HCT116 (cell line): ENCODE results near the gene TNS3. TPM values are rescaled to one million over a fixed set of nuclear protein-coding genes. Genes with fewer than 3 reads are reported as not detected.

Source experiments
- ATAC-seq: fragments of 200-7000 bp; cut with Tn5 transposase; 2 replicates; pipeline ENCODE4 v1.9.1; 2020; ENCODE audit warnings: mild to moderate bottlenecking, moderate library complexity
- BruUV-seq: library from RNA; stranded (reverse); fragments of 400-500 nt; replicated peaks from 2 replicates; lab custom pipeline; 2021; lab: Mats Ljungman, UMichigan
- CTCF ChIA-PET: fragments of 300-600 bp; sonication (Branson Sonifier 250); formaldehyde crosslinking; loops from one replicate; lab custom pipeline; 2021; ENCODE audit warnings: antibody characterized with exemption; lab: Charles Lee
- POLR2A ChIA-PET: fragments of 300-600, 350-600 bp; sonication (Branson Sonifier 250); formaldehyde crosslinking; loops from one replicate; lab custom pipeline; 2021; ENCODE audit warnings: antibody characterized with exemption; lab: Charles Lee
- RAD21 ChIA-PET, 2 experiments: fragments of 300-600 bp; sonication (Branson Sonifier 250); formaldehyde crosslinking; loops; one replicate each; lab custom pipeline; 2023; ENCODE audit warnings: low total read pairs in 2 of 2; ENCODE audit not compliant: uncharacterized antibody in 2 of 2, unreplicated experiment in 2 of 2, low non-redundant PET in 1 of 2; lab: Charles Lee
- DNase-seq: peaks from one replicate; pipeline ENCODE4 v3.0.0-alpha.2; 2010; ENCODE audit warnings: low read depth, low spot score
- H2AFZ ChIP-seq: fragments of 200-600 bp; shearing (Covaris generic), sonication (generic); 2 replicates; pipeline ENCODE4 v1.6.1; 2017; ENCODE audit warnings: low read depth, mixed run types, mixed read lengths, antibody characterized with exemption, low read length; ENCODE audit not compliant: poor library complexity, severe bottlenecking
- H3K27ac ChIP-seq: 2 replicates; pipeline ENCODE4 v1.5.1; 2012; ENCODE audit warnings: low read depth, low read length
- H3K27me3 ChIP-seq: fragments of 200-600 bp; sonication (generic); 2 replicates; pipeline ENCODE4 v1.6.1; 2016; ENCODE audit warnings: mixed run types, low read length, mixed read lengths; ENCODE audit not compliant: insufficient read depth
- H3K36me3 ChIP-seq, 2 experiments: fragments of 200-500 bp in 1 of 2; fragments of 200-600 bp in 1 of 2; sonication (Bioruptor generic) in 1 of 2; sonication (generic) in 1 of 2; 2 replicates each; pipeline versions ENCODE4 v1.5.1 to v1.6.1; 2014 to 2016; ENCODE audit warnings: low read length in 2 of 2, inconsistent platforms in 1 of 2, mixed read lengths in 1 of 2, mixed run types in 1 of 2; ENCODE audit not compliant: insufficient read depth in 2 of 2, control insufficient read depth in 1 of 2
- H3K4me1 ChIP-seq, 2 experiments: fragments of 200-600 bp in 1 of 2; sonication (generic) in 1 of 2; 2 replicates each; pipeline versions ENCODE4 v1.5.1 to v1.6.1; 2012 to 2017; ENCODE audit warnings: low read length in 2 of 2, inconsistent platforms in 1 of 2, mild to moderate bottlenecking in 1 of 2, mixed read lengths in 1 of 2, mixed run types in 1 of 2, moderate library complexity in 1 of 2; ENCODE audit not compliant: insufficient read depth in 2 of 2, control insufficient read depth in 1 of 2
- H3K4me2 ChIP-seq: fragments of 200-600 bp; sonication (generic); 2 replicates; pipeline ENCODE4 v1.6.1; 2017; ENCODE audit warnings: mixed run types, low read length, mixed read lengths
- H3K4me3 ChIP-seq, 2 experiments: fragments of 200-600 bp in 1 of 2; sonication (generic) in 1 of 2; replicated peaks in 1 of 2; 2 replicates each; pipeline ENCODE4 v1.5.1; 2011 to 2016; ENCODE audit warnings: low read length in 2 of 2, control low read depth in 1 of 2, low read depth in 1 of 2, mild to moderate bottlenecking in 1 of 2, mixed read lengths in 1 of 2, mixed run types in 1 of 2
- H3K79me2 ChIP-seq: fragments of 200-600 bp; sonication (generic); 2 replicates; pipeline ENCODE4 v1.6.1; 2017; ENCODE audit warnings: mild to moderate bottlenecking, mixed run types, low read length, moderate library complexity, mixed read lengths; ENCODE audit not compliant: insufficient read depth
- H3K9ac ChIP-seq: fragments of 200-600 bp; sonication (generic); 2 replicates; pipeline ENCODE4 v1.6.1; 2016; ENCODE audit warnings: low read length, mixed read lengths
- H3K9me2 ChIP-seq: fragments of 200-600 bp; sonication (generic), shearing (Covaris generic); 2 replicates; pipeline ENCODE4 v1.6.1; 2017; ENCODE audit warnings: mixed run types, mild to moderate bottlenecking, moderate library complexity; ENCODE audit not compliant: insufficient read depth
- H3K9me3 ChIP-seq, 2 experiments: fragments of 200-500 bp in 1 of 2; fragments of 200-600 bp in 1 of 2; sonication (Bioruptor generic) in 1 of 2; sonication (generic) in 1 of 2; 2 replicates each; pipeline ENCODE4 v1.6.1; 2014 to 2017; ENCODE audit warnings: low read length in 2 of 2, mixed read lengths in 2 of 2, inconsistent platforms in 1 of 2, low read depth in 1 of 2, mild to moderate bottlenecking in 1 of 2, mixed run types in 1 of 2, moderate library complexity in 1 of 2; ENCODE audit not compliant: control insufficient read depth in 1 of 2, insufficient read depth in 1 of 2
- H4K20me1 ChIP-seq: fragments of 200-600 bp; sonication (generic), shearing (Covaris generic); 2 replicates; pipeline ENCODE4 v1.6.1; 2017; ENCODE audit warnings: mixed run types, mild to moderate bottlenecking, moderate library complexity; ENCODE audit not compliant: insufficient read depth
- CBX3 ChIP-seq: IDR thresholded peaks from 2 replicates; pipeline ENCODE4 v1.6.1; 2012; ENCODE audit warnings: low read depth
- CTCF ChIP-seq, 3 experiments: fragments of 200-600 bp in 1 of 3; sonication (generic) in 1 of 3; IDR thresholded peaks in 2 of 3; conservative IDR thresholded peaks in 1 of 3; 2 replicates each; pipeline ENCODE4 v1.5.1; 2012 to 2017; ENCODE audit warnings: low read depth in 2 of 3, low read length in 2 of 3, antibody characterized with exemption in 1 of 3, borderline replicate concordance in 1 of 3, control low read depth in 1 of 3, mild to moderate bottlenecking in 1 of 3, mixed read lengths in 1 of 3, mixed run types in 1 of 3, moderate library complexity in 1 of 3; ENCODE audit not compliant: insufficient read depth in 1 of 3
- ELF1 ChIP-seq: IDR thresholded peaks from 2 replicates; pipeline ENCODE4 v1.6.1; 2012; ENCODE audit warnings: low read depth, borderline replicate concordance
- POLR2AphosphoS5 ChIP-seq: IDR thresholded peaks from 2 replicates; pipeline ENCODE4 v1.6.1; 2011; ENCODE audit warnings: mild to moderate bottlenecking, low read depth, low read length, moderate library complexity
- REST ChIP-seq: IDR thresholded peaks from 2 replicates; pipeline ENCODE4 v1.6.1; 2012; ENCODE audit warnings: low read depth
- TCF7L2 ChIP-seq: IDR thresholded peaks from 2 replicates; pipeline ENCODE4 v1.7.0; 2011; ENCODE audit warnings: borderline replicate concordance, inconsistent platforms; ENCODE audit not compliant: insufficient read depth, insufficient read length; ENCODE audit errors: extremely low read depth
- YY1 ChIP-seq: IDR thresholded peaks from 2 replicates; pipeline ENCODE4 v1.6.1; 2011; ENCODE audit warnings: low read length, low read depth, moderate library complexity, mild to moderate bottlenecking; ENCODE audit not compliant: insufficient replicate concordance; ENCODE audit errors: extremely low read depth
- ZBTB33 ChIP-seq: IDR thresholded peaks from 2 replicates; pipeline ENCODE4 v1.6.1; 2011; ENCODE audit warnings: mild to moderate bottlenecking, low read length, moderate library complexity; ENCODE audit not compliant: insufficient replicate concordance; ENCODE audit errors: extremely low read depth
- intact Hi-C: fragments of 100-400 bp; cut with micrococcal nuclease; formaldehyde crosslinking; loops from 2 replicates; pipeline ENCODE4 v1.10.0; 2022
- total RNA-seq: library from RNA; stranded (reverse); gene quantifications from one replicate; pipeline ENCODE4 v1.2.1, GENCODE V29; 2021; ENCODE audit not compliant: unreplicated experiment

The TNS3 gene
- total RNA-seq, 1 experiment from 2014 or later: 9.1 TPM

GRCh38 chr7:47343061-47343455 lies 238.9 kb downstream of the TNS3 start:
- H3K36me3 ChIP-seq: no peaks in the 10 kb centered on the region
- POLR2A ChIA-PET: no interaction called here

More at GRCh38 chr7:47343061-47343455, 238.9 kb downstream of the TNS3 start:
- ChIA-PET RAD21 (no interaction called here), CTCF (no interaction called here)
- no peak overlapping the region for H3K27ac ChIP-seq
- DNase-seq: no peak
- no peak for ATAC-seq
- no peak overlapping the region for H3K9ac ChIP-seq
- no peaks in the 10 kb centered on the region for H3K4me1 ChIP-seq
- H3K4me2 ChIP-seq: no peak overlapping the region
- no peaks in the 10 kb centered on the region for H3K27me3 ChIP-seq
- H3K79me2 ChIP-seq: no peaks in the 10 kb centered on the region
- intact Hi-C loops: no loop called here
- H3K9me2 ChIP-seq: no peaks in the 10 kb centered on the region
- no peaks in the 10 kb centered on the region for H4K20me1 ChIP-seq
- H2AFZ ChIP-seq: no peak overlapping the region
- TF ChIP-seq CBX3 (no peak), CTCF (IDR thresholded peaks at IDR 0.05 in 2 of 3, conservative IDR thresholded peaks at IDR 0.05 in 1 of 3; ENCODE audit: borderline replicate concordance in 1 of 3, insufficient read depth in 1 of 3, low read depth in 2 of 3, low read length in 2 of 3) (no peak), POLR2AphosphoS5 (no peak), YY1 (no peak), ZBTB33 (no peak), ELF1 (no peak), REST (no peak), TCF7L2 (no peak)
- TF ChIP-seq, all 23 proteins: peak for 0
- Histone ChIP-seq H3K9me3 (no peaks in the 10 kb centered on the region), H3K4me3 (no peak overlapping the region)
- no TSS peak for BruUV-seq
